Activated T-helper 2 cell treated with anti-CD3 and anti-CD28 coated beads, Interferon-gamma antibody, Interleukin-2, Interleukin-4, amounts not matched to agents 10 μg/mL and 5 μg/mL and 100 μg/mL, durations not matched to agents 14 hours and 24 hours and 36 hours (primary cell): ENCODE data around the gene GTSF1L. TPM values are rescaled to one million over a fixed set of nuclear protein-coding genes. Genes with fewer than 3 reads are reported as not detected.

ENCODE experiments used
- DNase-seq: peaks from one replicate; pipeline ENCODE4 v3.0.0; 2021; ENCODE audit warnings: low spot score
- H3K27ac Mint-ChIP-seq: one replicate; pipeline ENCODE4 v1.8.0; 2021; ENCODE audit warnings: mixed read lengths
- H3K27me3 Mint-ChIP-seq: one replicate; pipeline ENCODE4 v1.8.0; 2021; ENCODE audit warnings: low read depth, mixed read lengths
- H3K36me3 Mint-ChIP-seq: one replicate; pipeline ENCODE4 v1.8.0; 2021; ENCODE audit warnings: low read depth, mixed read lengths
- H3K4me1 Mint-ChIP-seq: one replicate; pipeline ENCODE4 v1.8.0; 2021; ENCODE audit warnings: low read depth, mixed read lengths
- H3K4me3 Mint-ChIP-seq: one replicate; pipeline ENCODE4 v1.8.0; 2021; ENCODE audit warnings: low read depth, mild to moderate bottlenecking, moderate library complexity, mixed read lengths
- H3K9me3 Mint-ChIP-seq: one replicate; pipeline ENCODE4 v1.8.0; 2021; ENCODE audit warnings: mixed read lengths
- intact Hi-C: fragments of 100-400 bp; cut with micrococcal nuclease; formaldehyde crosslinking; loops from one replicate; pipeline ENCODE4 v1.15.1; 2023
- total RNA-seq: library from RNA; stranded (reverse); gene quantifications from 2 replicates; pipeline ENCODE4 v1.2.3, GENCODE V29; 2022

The GTSF1L gene
- total RNA-seq, 1 donor from 2014 or later, result not detected

- DNase-seq, result no peak
- Mint-ChIP-seq H3K9me3 (peaks cover 10% of the 10 kb centered on the region), H3K27ac (no peak overlapping the region), H3K4me3 (no peak overlapping the region), H3K36me3 (peaks cover 10% of the 10 kb centered on the region), H3K27me3 (no peaks in the 10 kb centered on the region), H3K4me1 (peaks cover 36% of the 10 kb centered on the region)
- intact Hi-C loops, result no loop called here
These were observed 28.6 kb upstream of the GTSF1L start for GRCh38 chr20:43755390-43755789.

GRCh38 chr20:43752561-43753301 is 25.9 kb upstream of the GTSF1L start:
- Mint-ChIP-seq H3K36me3 (peaks cover 8% of the 10 kb centered on the region), H3K9me3 (peaks cover 10% of the 10 kb centered on the region), H3K4me1 (peaks cover 42% of the 10 kb centered on the region), H3K27ac (peak overlapping the region; percentile 96), H3K4me3 (peak overlapping the region; percentile 54), H3K27me3 (no peaks in the 10 kb centered on the region)
- DNase-seq, result peak; percentile 31
- intact Hi-C loops, result no loop called here

- H3K9me3 Mint-ChIP-seq, result peaks cover 10% of the 10 kb centered on the region
- intact Hi-C loops, result no loop called here
- H3K4me1 Mint-ChIP-seq, result peaks cover 42% of the 10 kb centered on the region
- peak overlapping the region; percentile 96 for H3K27ac Mint-ChIP-seq
- H3K4me3 Mint-ChIP-seq, result peak overlapping the region; percentile 54
- no peaks in the 10 kb centered on the region for H3K27me3 Mint-ChIP-seq
- DNase-seq, result no peak
- peaks cover 7% of the 10 kb centered on the region for H3K36me3 Mint-ChIP-seq
These were observed 25.2 kb upstream of the GTSF1L start for GRCh38 chr20:43752051-43752360.

- Mint-ChIP-seq H3K9me3 (peaks cover 10% of the 10 kb centered on the region), H3K36me3 (peaks cover 7% of the 10 kb centered on the region), H3K4me1 (peaks cover 44% of the 10 kb centered on the region), H3K27ac (peak overlapping the region; percentile 96), H3K27me3 (no peaks in the 10 kb centered on the region), H3K4me3 (peak overlapping the region; percentile 54)
- intact Hi-C loops, result loop anchor here (1.0 to 2.0 kb wide), 8 partner anchors 15 to 329 kb away; partner anchors contain the start of gene SRSF6
- peak; percentile 70 for DNase-seq
These were observed 24.6 kb upstream of the GTSF1L start for GRCh38 chr20:43751167-43752050.

GRCh38 chr20:43750774-43751166 is 24.0 kb upstream of the GTSF1L start:
- intact Hi-C loops, result loop anchor here (1.0 to 2.0 kb wide), 8 partner anchors 14 to 330 kb away; partner anchors contain the start of gene SRSF6
- Mint-ChIP-seq H3K4me3 (no peak overlapping the region), H3K4me1 (peaks cover 46% of the 10 kb centered on the region), H3K27ac (peak overlapping the region; percentile 96), H3K36me3 (peaks cover 7% of the 10 kb centered on the region), H3K9me3 (peaks cover 10% of the 10 kb centered on the region), H3K27me3 (no peaks in the 10 kb centered on the region)
- DNase-seq, result no peak

GRCh38 chr20:43749734-43750294 is 23.0 kb upstream of the GTSF1L start:
- DNase-seq, result peak; percentile 71
- no peaks in the 10 kb centered on the region for H3K27me3 Mint-ChIP-seq
- peak overlapping the region; percentile 72 for H3K27ac Mint-ChIP-seq
- no peak overlapping the region for H3K4me3 Mint-ChIP-seq
- H3K9me3 Mint-ChIP-seq, result peaks cover 10% of the 10 kb centered on the region
- intact Hi-C loops, result loop anchor here (2.0 kb wide), 4 partner anchors 13 to 279 kb away; no protein-coding TSS in a partner anchor
- H3K36me3 Mint-ChIP-seq, result peaks cover 7% of the 10 kb centered on the region
- peaks cover 46% of the 10 kb centered on the region for H3K4me1 Mint-ChIP-seq

GRCh38 chr20:43748274-43748673 is 21.5 kb upstream of the GTSF1L start:
- H3K27ac Mint-ChIP-seq, result no peak overlapping the region
- DNase-seq, result no peak
- H3K27me3 Mint-ChIP-seq, result no peaks in the 10 kb centered on the region
- H3K9me3 Mint-ChIP-seq, result no peaks in the 10 kb centered on the region
- intact Hi-C loops, result no loop called here
- peaks cover 44% of the 10 kb centered on the region for H3K4me1 Mint-ChIP-seq
- no peaks in the 10 kb centered on the region for H3K36me3 Mint-ChIP-seq
- H3K4me3 Mint-ChIP-seq, result no peak overlapping the region

GRCh38 chr20:43746344-43747137 is 19.7 kb upstream of the GTSF1L start:
- Mint-ChIP-seq H3K4me1 (peaks cover 29% of the 10 kb centered on the region), H3K9me3 (no peaks in the 10 kb centered on the region), H3K27me3 (no peaks in the 10 kb centered on the region), H3K27ac (no peak overlapping the region), H3K4me3 (no peak overlapping the region), H3K36me3 (no peaks in the 10 kb centered on the region)
- no peak for DNase-seq
- intact Hi-C loops, result no loop called here

- no peak overlapping the region for H3K4me3 Mint-ChIP-seq
- no peaks in the 10 kb centered on the region for H3K36me3 Mint-ChIP-seq
- intact Hi-C loops, result no loop called here
- peaks cover 17% of the 10 kb centered on the region for H3K4me1 Mint-ChIP-seq
- DNase-seq, result no peak
- H3K27ac Mint-ChIP-seq, result no peak overlapping the region
- H3K27me3 Mint-ChIP-seq, result peaks cover 1% of the 10 kb centered on the region
- no peaks in the 10 kb centered on the region for H3K9me3 Mint-ChIP-seq
These were observed 18.3 kb upstream of the GTSF1L start for GRCh38 chr20:43744966-43745730.

- Mint-ChIP-seq H3K4me1 (peaks cover 10% of the 10 kb centered on the region), H3K4me3 (no peak overlapping the region), H3K36me3 (no peaks in the 10 kb centered on the region), H3K27ac (no peak overlapping the region), H3K27me3 (peaks cover 1% of the 10 kb centered on the region), H3K9me3 (no peaks in the 10 kb centered on the region)
- intact Hi-C loops, result no loop called here
- no peak for DNase-seq
These were observed 17.4 kb upstream of the GTSF1L start for GRCh38 chr20:43744151-43744611.

GRCh38 chr20:43740642-43741041 is 13.8 kb upstream of the GTSF1L start:
- Mint-ChIP-seq H3K4me1 (peaks cover 23% of the 10 kb centered on the region), H3K4me3 (no peak overlapping the region), H3K27ac (no peak overlapping the region), H3K9me3 (no peaks in the 10 kb centered on the region), H3K27me3 (peaks cover 1% of the 10 kb centered on the region), H3K36me3 (no peaks in the 10 kb centered on the region)
- DNase-seq, result no peak
- intact Hi-C loops, result no loop called here
